GM12874 (cell line): ENCODE results near the gene NFKBIA.

Source experiments
- TF ChIP-seq, protein P1 (sequence below): IDR thresholded peaks from 2 replicates; pipeline ENCODE4 v1.5.1; 2011; ENCODE audit warnings: low read depth, mild to moderate bottlenecking, control low read depth, low read length, moderate library complexity; ENCODE audit not compliant: insufficient read depth

The NFKBIA gene

DNA sequence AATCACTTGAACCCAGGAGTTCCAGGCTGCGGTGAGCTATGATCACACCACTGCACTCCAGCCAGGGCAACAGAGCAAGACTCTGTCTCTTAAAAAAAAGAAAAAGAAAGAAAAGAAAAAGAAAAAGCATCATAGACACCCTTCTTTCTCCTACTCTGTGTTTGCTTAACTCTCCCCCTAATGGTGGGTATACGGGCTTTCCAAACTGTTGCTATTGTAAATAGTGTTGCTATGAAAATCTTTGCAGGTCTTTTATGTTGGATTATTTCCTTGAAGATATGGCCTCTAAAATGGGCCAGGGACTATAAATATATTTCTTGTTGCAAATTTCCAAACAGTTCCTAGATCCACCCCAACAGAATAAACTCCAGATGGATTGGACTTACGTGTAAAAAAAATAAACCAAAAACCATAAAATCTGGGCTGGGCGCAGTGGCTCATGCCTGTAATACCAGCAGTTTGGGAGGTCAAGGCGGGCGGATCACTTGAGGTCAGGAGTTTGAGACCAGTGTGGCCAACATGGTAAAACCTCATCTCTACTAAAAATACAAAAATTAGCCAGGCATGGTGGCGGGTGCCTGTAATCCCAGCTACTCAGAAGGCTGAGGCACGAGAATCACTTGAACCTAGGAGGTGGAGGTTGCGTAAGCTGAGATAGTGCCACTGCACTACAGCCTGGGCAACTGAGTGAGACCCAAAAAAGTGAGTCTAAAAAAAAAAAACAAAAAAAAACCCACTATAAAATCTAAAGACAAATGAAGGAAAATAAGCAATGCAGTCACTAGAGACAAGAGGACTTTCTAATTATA lies 25.9 kb downstream of the NFKBIA start:
- TF ChIP-seq, protein P1, sequence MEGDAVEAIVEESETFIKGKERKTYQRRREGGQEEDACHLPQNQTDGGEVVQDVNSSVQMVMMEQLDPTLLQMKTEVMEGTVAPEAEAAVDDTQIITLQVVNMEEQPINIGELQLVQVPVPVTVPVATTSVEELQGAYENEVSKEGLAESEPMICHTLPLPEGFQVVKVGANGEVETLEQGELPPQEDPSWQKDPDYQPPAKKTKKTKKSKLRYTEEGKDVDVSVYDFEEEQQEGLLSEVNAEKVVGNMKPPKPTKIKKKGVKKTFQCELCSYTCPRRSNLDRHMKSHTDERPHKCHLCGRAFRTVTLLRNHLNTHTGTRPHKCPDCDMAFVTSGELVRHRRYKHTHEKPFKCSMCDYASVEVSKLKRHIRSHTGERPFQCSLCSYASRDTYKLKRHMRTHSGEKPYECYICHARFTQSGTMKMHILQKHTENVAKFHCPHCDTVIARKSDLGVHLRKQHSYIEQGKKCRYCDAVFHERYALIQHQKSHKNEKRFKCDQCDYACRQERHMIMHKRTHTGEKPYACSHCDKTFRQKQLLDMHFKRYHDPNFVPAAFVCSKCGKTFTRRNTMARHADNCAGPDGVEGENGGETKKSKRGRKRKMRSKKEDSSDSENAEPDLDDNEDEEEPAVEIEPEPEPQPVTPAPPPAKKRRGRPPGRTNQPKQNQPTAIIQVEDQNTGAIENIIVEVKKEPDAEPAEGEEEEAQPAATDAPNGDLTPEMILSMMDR, result no peak

- TF ChIP-seq, protein P1, result no peak
Observed at GRCh38 chr14:35375558-35376025, 29.0 kb downstream of the NFKBIA start.

GRCh38 chr14:35374263-35374712 lies 30.3 kb downstream of the NFKBIA start:
- TF ChIP-seq, protein P1, result no peak

GRCh38 chr14:35370969-35371368 lies 33.6 kb downstream of the NFKBIA start:
- TF ChIP-seq, protein P1, result no peak

GRCh38 chr14:35369701-35370191 lies 34.8 kb downstream of the NFKBIA start:
- TF ChIP-seq, protein P1, result no peak

DNA sequence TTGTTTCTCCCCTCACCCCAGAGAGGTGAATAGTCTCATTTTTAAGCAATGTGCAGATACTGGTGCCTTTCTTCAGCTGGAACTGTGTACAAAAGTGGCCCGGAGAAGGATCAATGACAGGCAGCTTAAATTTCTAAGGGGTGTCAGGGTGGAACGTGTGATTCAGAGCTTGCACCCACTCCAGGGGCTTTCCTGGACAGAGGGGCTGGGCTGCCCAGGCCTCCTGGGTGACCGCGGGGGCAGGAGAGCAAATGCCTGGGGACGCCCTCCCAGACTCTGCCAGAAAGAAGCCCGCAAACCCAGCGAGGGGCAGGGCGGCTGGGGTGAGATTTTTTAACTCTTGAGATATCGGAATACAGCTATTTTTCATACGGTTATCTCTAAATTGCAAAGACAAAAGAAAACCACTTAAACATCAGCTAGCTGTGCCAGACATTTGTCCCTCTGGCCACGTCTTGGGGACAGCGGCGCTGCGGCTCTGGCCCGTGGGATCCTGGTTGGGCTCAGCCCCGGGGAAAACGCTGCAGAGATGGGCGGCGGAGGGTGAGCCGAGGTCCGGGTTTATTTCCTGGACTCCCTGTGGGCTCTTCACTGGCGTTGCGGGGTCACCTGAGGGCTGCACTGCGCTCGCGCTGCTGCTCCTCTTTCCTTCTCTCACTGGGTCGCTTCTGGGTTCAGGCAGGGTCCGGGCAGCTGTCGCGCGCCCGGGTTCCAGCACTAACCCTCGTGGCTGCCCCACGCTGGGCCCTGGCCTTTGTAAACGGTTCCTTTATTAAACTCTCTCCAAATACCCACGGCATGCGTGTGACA lies 35.8 kb downstream of the NFKBIA start:
- TF ChIP-seq, protein P1, result no peak

DNA sequence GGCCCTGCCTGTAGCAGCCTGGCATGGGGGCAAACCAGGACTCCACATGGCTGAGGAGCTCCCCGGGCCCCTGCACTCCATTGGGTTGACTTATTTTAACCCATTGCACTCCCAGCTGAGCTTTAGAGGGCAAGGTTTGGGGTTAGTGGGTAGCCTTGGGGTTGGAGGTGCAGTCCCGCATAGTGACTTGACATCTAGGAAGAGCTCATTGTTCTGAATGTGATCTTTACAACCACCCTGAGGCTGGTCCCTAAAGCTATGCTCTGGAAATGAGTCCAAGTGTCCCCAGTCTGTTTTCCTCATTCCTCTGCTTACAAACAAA lies 36.4 kb downstream of the NFKBIA start:
- TF ChIP-seq, protein P1, result no peak
